Thoracic aorta (tissue), 2 donors: ENCODE measurements around the gene HDGFL3. TPM values are rescaled to one million over a fixed set of nuclear protein-coding genes. Genes with fewer than 3 reads are reported as not detected.
"Not testable (repeated sequence)": the region's sequence is repeated elsewhere in the genome, so short reads cannot be mapped to it uniquely, and the experiment has no call there.

Source experiments
- ATAC-seq: fragments of 150-250 bp; one replicate; pipeline ENCODE4 v1.8.0; 2017; ENCODE audit warnings: low read depth; ENCODE audit not compliant: insufficient number of reproducible peaks, low FRiP score
- DNase-seq: peaks from one replicate; pipeline ENCODE4 v3.0.0-alpha.2; 2020; ENCODE audit warnings: low spot score
- H3K27ac ChIP-seq, 2 donors: fragments of 200-600 bp; sonication (generic); 1 replicate in 1 of 2; 2 replicates in 1 of 2; pipeline ENCODE4 v1.5.1; 2016; ENCODE audit warnings: mild to moderate bottlenecking in 2 of 2, moderate library complexity in 2 of 2
- H3K27me3 ChIP-seq: fragments of 200-600 bp; sonication (generic); replicated peaks from 2 replicates; pipeline ENCODE4 v1.6.0; 2016; ENCODE audit warnings: mild to moderate bottlenecking; ENCODE audit not compliant: insufficient read depth
- H3K36me3 ChIP-seq: fragments of 200-600 bp; sonication (generic); one replicate; pipeline ENCODE4 v1.5.1; 2016
- H3K4me1 ChIP-seq, 2 donors: fragments of 200-600 bp; sonication (generic); 1 replicate in 1 of 2; 2 replicates in 1 of 2; pipeline versions ENCODE4 v1.5.1 to v1.6.0; 2016; ENCODE audit warnings: low read depth in 2 of 2, mild to moderate bottlenecking in 1 of 2; ENCODE audit not compliant: control insufficient read depth in 1 of 2
- H3K4me3 ChIP-seq: fragments of 200-600 bp; sonication (generic); 2 replicates; pipeline ENCODE4 v1.5.1; 2016; ENCODE audit warnings: mild to moderate bottlenecking
- H3K9me3 ChIP-seq: fragments of 200-600 bp; sonication (generic); 2 replicates; pipeline ENCODE4 v1.5.1; 2016
- CTCF ChIP-seq: fragments of 200-600 bp; sonication (generic); IDR thresholded peaks from one replicate; pipeline ENCODE4 v1.5.1; 2019; ENCODE audit warnings: antibody characterized with exemption
- total RNA-seq, 2 donors: library from RNA; depleted of rRNA; stranded (reverse); fragments of >200 nt; gene quantifications; one replicate each; pipeline versions ENCODE4 v1.1.0 to v1.2.3, GENCODE V29; 2016

HDGFL3 gene
- total RNA-seq, 2 donors from 2014 or later, result 19.6 to 118 TPM

- no peaks in the 10 kb centered on the region for H3K9me3 ChIP-seq
- no peak overlapping the region for H3K4me3 ChIP-seq
- DNase-seq, result no peak
- H3K27ac ChIP-seq, result no peak overlapping the region
- no peak for ATAC-seq
- no peaks in the 10 kb centered on the region for H3K27me3 ChIP-seq
- H3K36me3 ChIP-seq, result no peaks in the 10 kb centered on the region
- TF ChIP-seq CTCF, result no peak
- H3K4me1 ChIP-seq, result no peaks in the 10 kb centered on the region
These were observed 117.2 kb downstream of the HDGFL3 start for GRCh38 chr15:83090465-83090864.

- Histone ChIP-seq H3K4me1 (no peaks in the 10 kb centered on the region), H3K9me3 (no peaks in the 10 kb centered on the region), H3K27ac (no peak overlapping the region), H3K27me3 (no peaks in the 10 kb centered on the region), H3K4me3 (no peak overlapping the region), H3K36me3 (no peaks in the 10 kb centered on the region)
- no peak for TF ChIP-seq CTCF
- DNase-seq, result no peak
- no peak for ATAC-seq
These were observed 118.7 kb downstream of the HDGFL3 start for GRCh38 chr15:83088876-83089275.

GRCh38 chr15:83087576-83087975 lies 120.0 kb downstream of the HDGFL3 start:
- no peak for TF ChIP-seq CTCF
- no peak overlapping the region for H3K27ac ChIP-seq
- no peaks in the 10 kb centered on the region for H3K4me1 ChIP-seq

GRCh38 chr15:83085864-83086552 lies 121.6 kb downstream of the HDGFL3 start:
- H3K9me3 ChIP-seq, H3K4me1 ChIP-seq, H3K27me3 ChIP-seq, H3K36me3 ChIP-seq, DNase-seq, H3K4me3 ChIP-seq, H3K27ac ChIP-seq, ATAC-seq: not testable (repeated sequence)

More at GRCh38 chr15:83087576-83087975, 120.0 kb downstream of the HDGFL3 start:
- ATAC-seq (no peak), DNase-seq (no peak)
- no peaks in the 10 kb centered on the region for H3K9me3 ChIP-seq
- H3K27me3 ChIP-seq, result no peaks in the 10 kb centered on the region
- H3K36me3 ChIP-seq, result no peaks in the 10 kb centered on the region
- H3K4me3 ChIP-seq, result no peak overlapping the region

GRCh38 chr15:83085461-83085860 lies 122.2 kb downstream of the HDGFL3 start:
- H3K9me3 ChIP-seq, H3K4me1 ChIP-seq, H3K36me3 ChIP-seq, H3K4me3 ChIP-seq, H3K27me3 ChIP-seq, DNase-seq, ATAC-seq, H3K27ac ChIP-seq: not testable (repeated sequence)

DNA sequence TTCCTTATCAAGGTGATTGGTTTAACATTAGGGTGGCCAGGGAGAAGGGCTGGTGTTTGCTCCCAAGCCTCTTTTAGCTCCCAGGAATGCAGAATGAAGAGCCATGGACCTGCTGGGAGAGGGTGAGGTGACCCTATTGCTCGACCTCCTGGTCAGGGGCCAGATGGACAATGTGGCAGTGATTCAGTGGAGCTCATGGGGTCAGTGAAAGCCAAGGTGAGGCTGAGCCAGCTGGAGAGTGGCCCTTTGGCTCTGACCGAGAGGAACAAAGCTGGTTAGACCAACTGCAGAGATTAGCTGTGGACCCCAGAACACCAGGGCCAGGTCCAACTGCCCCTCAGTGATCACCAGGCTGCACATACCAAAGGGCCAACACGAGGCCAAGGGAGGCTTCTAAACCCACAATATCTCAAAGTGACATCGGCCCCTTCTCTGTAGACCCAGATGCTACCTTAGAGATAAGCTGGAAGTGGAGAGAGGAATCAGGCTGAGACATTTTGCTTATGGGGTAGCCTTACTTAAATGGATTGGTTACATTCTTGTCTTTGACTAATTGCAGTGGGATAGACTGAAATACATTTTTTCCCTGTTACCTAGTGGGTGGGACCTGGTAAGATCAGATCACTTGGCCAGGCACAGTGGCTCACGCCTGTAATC lies 124.8 kb downstream of the HDGFL3 start:
- peaks cover 0 to 2% of the 10 kb centered on the region in 2 donors for H3K4me1 ChIP-seq
- no peak for TF ChIP-seq CTCF
- no peak overlapping the region for H3K27ac ChIP-seq
- H3K36me3 ChIP-seq, result no peaks in the 10 kb centered on the region
- no peak for DNase-seq
- no peaks in the 10 kb centered on the region for H3K27me3 ChIP-seq
- no peak overlapping the region for H3K4me3 ChIP-seq
- ATAC-seq, result no peak
- H3K9me3 ChIP-seq, result no peaks in the 10 kb centered on the region
